Sigmoid colon (tissue), 4 donors: ENCODE measurements around the gene EEFSEC.

Experiments used
- EP300 ChIP-seq, 4 donors: sonication (generic); formaldehyde crosslinking; IDR thresholded peaks; one replicate each; pipeline ENCODE4 v1.6.1; 2017; ENCODE audit warnings: antibody characterized with exemption in 4 of 4
- POLR2A ChIP-seq, 2 donors: fragments of 450-650 bp; IDR thresholded peaks; one replicate each; pipeline ENCODE4 v1.6.1; 2016; ENCODE audit warnings: antibody characterized with exemption in 2 of 2, mild to moderate bottlenecking in 2 of 2, moderate library complexity in 2 of 2
- POLR2AphosphoS5 ChIP-seq, 4 donors: sonication (generic); formaldehyde crosslinking; IDR thresholded peaks; one replicate each; pipeline ENCODE4 v1.6.1; 2017; ENCODE audit warnings: antibody characterized with exemption in 4 of 4

GRCh38 chr3:128167973-128168674, 14.8 kb downstream of the EEFSEC start:
- TF ChIP-seq POLR2AphosphoS5 (IDR thresholded peaks at IDR 0.05) (no peak), EP300 (IDR thresholded peaks at IDR 0.05) (no peak), POLR2A (IDR thresholded peaks at IDR 0.05) (no peak)
